ENCODE measurements around the gene MBOAT2.

MBOAT2 gene

GRCh38 chr2:8889978-8890377 is 113.5 kb downstream of the MBOAT2 start:
- peak; percentile 61 for DNase-seq

- no peak for DNase-seq
Observed at GRCh38 chr2:8888963-8889362, 114.5 kb downstream of the MBOAT2 start.

DNA sequence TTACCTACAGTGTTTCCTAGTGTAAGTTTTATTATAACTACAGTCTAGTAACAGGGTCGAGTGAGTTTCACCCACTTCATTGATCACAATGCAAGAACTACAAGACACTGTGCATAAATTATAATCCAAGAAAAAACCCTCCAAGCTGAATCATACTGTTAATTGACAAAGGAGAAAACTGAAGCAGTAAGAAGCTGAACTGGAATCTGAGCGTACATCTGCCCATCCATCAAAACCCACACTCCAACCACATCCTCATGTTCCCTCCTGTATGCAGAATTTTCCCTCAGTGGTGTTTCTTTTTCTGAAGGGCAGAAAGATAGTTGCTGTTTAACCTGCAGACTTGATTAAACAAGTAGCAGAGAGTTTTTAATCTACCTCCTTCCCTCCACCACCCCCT is 116.6 kb downstream of the MBOAT2 start:
- no peak for DNase-seq

GRCh38 chr2:8886202-8886518 is 117.3 kb downstream of the MBOAT2 start:
- DNase-seq: no peak

GRCh38 chr2:8885449-8886201 is 117.9 kb downstream of the MBOAT2 start:
- DNase-seq: no peak

DNA sequence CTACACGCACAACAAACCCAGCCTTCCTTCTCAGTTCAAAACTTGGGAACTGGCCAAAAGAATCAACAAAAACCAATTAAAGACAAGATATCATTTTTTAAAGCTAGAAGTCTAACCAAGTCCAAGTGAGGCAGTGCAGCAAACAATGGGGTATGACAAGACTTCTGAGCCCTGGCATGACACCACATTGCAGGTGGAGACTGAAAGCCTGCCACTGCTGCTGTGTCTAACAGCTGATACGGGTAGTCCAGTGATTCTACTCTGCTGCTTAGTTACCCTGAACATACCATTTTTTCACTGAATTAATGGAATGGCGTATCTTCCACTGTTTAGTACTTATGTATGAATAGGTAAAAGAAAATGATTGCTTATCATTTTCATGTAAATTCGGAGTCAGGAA is 118.7 kb downstream of the MBOAT2 start:
- no peak for DNase-seq

DNA sequence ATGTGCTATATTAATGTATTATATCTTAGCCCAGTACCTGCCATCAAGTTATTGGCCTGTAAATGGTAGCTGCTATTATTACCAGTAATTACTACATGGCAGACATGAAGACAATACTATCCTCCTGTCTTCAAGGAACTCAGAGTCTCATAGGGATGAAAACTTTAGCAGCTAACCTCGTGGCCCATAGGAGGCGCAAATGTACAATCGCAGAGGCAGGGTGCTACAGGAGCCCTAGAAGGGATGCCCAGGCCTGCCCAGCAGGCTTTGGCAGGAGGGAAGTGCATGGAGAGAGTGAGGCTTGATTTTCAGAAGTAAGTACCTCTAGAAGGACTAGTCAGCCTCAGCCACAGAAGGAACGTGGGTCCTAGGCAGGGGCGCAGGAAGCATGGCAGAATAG is 121.4 kb downstream of the MBOAT2 start:
- DNase-seq: no peak

DNA sequence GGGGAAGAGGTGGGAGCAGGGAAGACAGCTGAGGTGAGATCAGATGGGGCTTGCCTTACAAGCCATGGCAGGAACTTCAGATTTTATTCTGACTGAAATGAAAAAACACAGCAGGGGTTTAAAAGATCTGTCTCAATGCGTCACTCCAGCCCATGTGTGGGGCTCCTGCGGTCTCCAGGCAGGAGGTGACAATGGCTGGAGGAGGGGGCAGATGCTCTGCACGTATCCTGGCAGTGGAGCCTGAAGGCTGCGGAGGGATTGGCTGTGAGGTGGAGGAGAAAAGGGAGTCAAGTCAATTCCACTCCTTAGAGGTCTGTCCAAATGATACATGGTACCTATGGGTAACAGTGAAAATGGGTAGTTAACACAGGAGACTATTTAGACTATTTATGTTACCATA is 125.6 kb downstream of the MBOAT2 start:
- no peak for DNase-seq

DNA sequence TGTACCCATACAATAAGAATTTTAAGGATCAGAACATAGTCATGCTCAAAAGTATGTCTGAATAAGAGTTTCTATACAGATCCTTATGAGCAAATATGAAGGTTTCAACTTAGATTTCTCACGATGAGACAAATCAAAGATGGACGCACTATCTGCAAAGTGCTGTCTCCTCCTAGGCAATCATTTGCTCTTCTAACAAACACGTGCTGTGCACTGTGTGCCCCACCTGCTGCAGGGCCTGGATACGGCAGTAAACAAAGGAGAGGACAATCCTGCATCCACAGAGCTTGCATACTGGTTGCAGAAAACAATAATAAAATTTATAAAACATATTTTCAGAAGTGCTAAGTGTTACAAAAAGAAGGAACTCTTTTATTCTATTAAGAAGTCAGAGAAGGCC is 126.2 kb downstream of the MBOAT2 start:
- DNase-seq: no peak

- DNase-seq: no peak
Observed at GRCh38 chr2:8876628-8877027, 126.9 kb downstream of the MBOAT2 start.

DNA sequence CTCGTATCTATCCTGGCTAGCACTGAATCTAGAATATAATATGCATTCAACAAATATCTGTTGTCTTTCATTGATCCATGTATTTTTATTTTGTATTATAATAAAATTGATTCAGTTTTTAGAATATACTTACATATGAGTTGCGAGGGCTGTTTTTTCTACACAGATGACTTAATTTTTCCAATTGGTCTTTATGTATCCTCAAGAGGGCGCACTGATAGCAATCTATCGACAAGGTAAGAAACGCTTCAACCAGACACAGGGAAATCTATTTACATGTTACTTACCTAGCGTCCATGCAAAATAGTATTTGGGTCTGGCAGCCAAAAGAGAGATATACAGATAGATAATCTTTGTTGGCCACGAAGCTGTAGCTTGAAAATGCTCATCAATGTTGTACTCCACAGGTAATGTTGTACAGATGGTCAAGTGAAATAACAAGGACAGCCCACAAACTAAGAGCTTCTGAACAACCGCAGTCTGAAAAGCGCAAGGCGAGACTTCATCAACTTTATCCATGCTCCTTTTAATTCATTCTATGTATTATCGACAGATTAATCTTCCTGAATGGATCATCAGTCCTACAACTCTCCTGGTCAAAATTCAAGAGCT is 130.6 kb downstream of the MBOAT2 start:
- DNase-seq: peak; percentile 33

- DNase-seq: no peak
Observed at GRCh38 chr2:8870441-8870840, 133.0 kb downstream of the MBOAT2 start.

DNA sequence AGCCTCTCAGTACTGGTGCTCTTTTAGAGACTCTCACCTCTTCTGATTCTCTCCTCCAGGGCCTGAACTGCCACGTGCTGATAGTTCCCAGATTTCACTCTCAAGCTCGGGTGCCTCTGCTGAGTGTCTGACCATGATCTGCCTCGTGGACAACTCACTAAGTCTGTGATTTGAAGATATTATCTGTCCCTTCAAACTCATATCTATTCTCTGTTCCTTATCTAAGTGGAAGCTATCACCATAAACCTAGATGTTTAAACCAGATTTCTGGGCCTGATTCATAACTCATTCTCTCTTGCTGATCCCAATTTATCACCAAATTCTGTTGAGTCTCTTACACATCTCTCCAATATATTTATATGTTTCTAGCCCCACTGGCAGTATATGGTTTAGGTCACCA is 136.1 kb downstream of the MBOAT2 start:
- DNase-seq: no peak

- no peak for DNase-seq
Observed at GRCh38 chr2:8863331-8863953, 140.0 kb downstream of the MBOAT2 start.

- no peak for DNase-seq
Observed at GRCh38 chr2:8862230-8862629, 141.3 kb downstream of the MBOAT2 start.

GRCh38 chr2:8861797-8862196 is 141.7 kb downstream of the MBOAT2 start:
- DNase-seq: no peak

GRCh38 chr2:8860239-8860638 is 143.2 kb downstream of the MBOAT2 start:
- DNase-seq: no peak

DNA sequence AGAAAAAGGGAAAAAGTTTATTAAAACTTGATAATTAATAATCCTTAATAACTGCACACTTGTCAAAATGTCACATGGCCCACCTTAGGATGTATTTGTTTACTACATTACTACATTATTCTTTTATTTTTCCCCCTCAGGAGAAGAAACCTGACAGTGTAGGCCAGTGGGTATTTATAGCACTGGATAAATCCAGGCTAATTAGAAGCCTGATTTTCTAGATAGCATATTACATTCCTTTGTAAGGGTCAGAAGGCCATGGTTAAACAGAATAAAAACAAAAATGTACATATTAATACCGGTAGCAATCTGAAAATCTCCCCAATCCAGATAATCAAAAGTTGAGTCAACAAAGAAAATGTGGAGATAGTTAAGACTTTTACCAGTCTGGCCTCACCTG is 144.6 kb downstream of the MBOAT2 start:
- no peak for DNase-seq

GRCh38 chr2:8858264-8858663 is 145.2 kb downstream of the MBOAT2 start:
- DNase-seq: no peak

- no peak for DNase-seq
Observed at GRCh38 chr2:8857709-8858108, 145.8 kb downstream of the MBOAT2 start.

DNA sequence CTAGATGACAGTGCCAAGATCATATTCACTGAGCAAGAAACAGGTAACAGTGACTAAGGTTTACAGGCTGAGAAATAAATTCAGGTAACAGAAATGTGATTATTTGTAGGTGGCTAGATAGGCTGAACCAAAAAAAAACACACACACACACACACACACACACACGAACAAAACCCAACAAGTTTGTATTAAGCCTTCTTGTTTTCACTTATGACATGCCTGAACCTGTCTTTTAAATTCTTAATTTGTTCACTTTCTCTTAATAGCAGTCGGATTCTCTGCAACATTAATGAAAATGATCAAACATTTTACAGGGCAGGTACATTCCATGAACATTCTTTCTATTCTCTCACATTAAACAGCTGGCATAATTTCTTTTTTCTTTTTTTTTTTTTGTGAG is 147.3 kb downstream of the MBOAT2 start:
- DNase-seq: no peak

DNA sequence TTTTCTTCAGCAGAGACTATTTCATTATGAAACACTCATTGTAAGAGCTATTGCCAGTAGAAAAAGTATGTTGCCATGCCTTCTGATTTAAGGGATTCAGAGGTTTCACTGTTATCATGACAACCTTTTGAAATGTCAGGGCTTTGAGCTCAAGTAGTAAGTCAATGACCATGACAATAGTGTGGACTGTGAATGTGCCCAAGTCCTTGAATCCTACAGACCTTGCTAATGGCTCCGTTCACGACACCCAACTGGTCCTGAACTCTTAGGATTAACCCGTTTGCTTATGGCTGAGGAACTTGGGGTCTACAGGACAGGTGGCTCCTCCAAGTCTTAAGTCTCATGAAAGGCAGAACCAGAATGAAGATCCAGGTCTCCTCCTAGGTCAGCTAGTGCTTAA is 148.5 kb downstream of the MBOAT2 start:
- no peak for DNase-seq

GRCh38 chr2:8853426-8853825 is 150.1 kb downstream of the MBOAT2 start:
- DNase-seq: no peak

DNA sequence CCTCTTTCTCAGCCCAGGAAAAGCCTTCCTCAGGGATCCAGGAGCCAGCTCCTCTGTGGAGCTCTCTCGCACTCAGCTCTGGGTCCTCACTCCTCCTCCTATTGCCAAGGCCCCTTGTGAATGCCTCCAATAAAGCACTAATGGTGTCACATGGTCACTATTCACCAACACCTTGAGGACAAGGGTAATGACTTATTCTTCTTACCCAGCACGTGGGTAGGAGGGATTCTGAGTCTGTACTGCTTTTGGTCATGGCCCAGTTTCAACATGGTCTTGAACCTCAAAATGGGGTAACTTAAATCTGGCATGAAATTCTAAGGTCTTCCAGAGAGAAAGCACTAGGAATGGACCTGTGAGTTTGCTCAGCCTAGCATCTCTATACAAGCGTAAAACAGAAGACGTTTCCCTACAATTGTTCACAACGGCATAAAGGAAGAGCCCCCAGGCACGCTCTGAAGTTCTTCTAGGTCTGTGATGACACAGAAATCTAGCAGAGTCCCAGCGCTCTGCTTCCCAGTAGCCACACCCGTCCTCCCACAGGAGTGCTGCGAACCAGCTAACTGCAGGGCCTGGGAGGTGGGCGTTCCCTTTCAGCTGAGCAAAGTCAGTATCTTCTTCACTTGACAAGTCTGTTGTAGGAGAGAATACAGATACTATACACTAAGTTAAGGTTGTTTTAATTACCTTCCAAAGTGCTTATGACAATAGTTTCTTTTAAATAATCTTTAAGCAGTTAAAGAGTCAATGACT is 151.5 kb downstream of the MBOAT2 start:
- DNase-seq: no peak
